Mucosa of descending colon (tissue), 3 donors: Measurements from ENCODE around the gene SEC11C. TPM values are rescaled to one million over a fixed set of nuclear protein-coding genes. Genes with fewer than 3 reads are reported as not detected.

Experiments used
- ATAC-seq: fragments of 200-7000 bp; cut with Tn5 transposase; one replicate; pipeline ENCODE4 v1.9.1; 2020; ENCODE audit warnings: mild to moderate bottlenecking, moderate library complexity
- DNase-seq, 3 donors: peaks; one replicate each; pipeline ENCODE4 v3.0.0-alpha.2; 2020
- H3K36me3 ChIP-seq: fragments of 200-600 bp; one replicate; pipeline ENCODE4 v1.8.0; 2021; ENCODE audit warnings: low read depth, mild to moderate bottlenecking
- H3K4me1 ChIP-seq: fragments of 200-600 bp; one replicate; pipeline ENCODE4 v1.8.0; 2021; ENCODE audit warnings: low read depth, mild to moderate bottlenecking
- H3K4me3 ChIP-seq: fragments of 200-600 bp; one replicate; pipeline ENCODE4 v1.8.0; 2021; ENCODE audit warnings: mild to moderate bottlenecking
- H3K9me3 ChIP-seq: fragments of 200-600 bp; one replicate; pipeline ENCODE4 v1.8.0; 2021; ENCODE audit warnings: mild to moderate bottlenecking
- CTCF ChIP-seq: fragments of 200-600 bp; IDR thresholded peaks from one replicate; pipeline ENCODE4 v1.8.0; 2022; ENCODE audit warnings: antibody characterized with exemption, mild to moderate bottlenecking
- intact Hi-C, 2 donors: fragments of 100-400 bp; cut with DNase I in 1 of 2; cut with micrococcal nuclease in 1 of 2; formaldehyde crosslinking; loops; one replicate each; pipeline versions ENCODE4 v1.11.0 to v1.11.1; 2022; cut with DNase I, micrococcal nuclease
- total RNA-seq, 3 donors: library from RNA; stranded (reverse); fragmentation: NEBNext Ultra II Directional in 2 of 3; extraction: Animal tissue kit (Norgen Biotek cat#: 25700) in 2 of 3; gene quantifications; one replicate each; pipeline versions ENCODE4 v1.2.1 to v1.2.4, GENCODE V29; 2021 to 2023
- donor health status: DM: no; HTN: no; CAD: no; lungs with moderate emphysema.
- donor health status: DM: no; HTN: no; CAD: no.
- donor health status: DM: no; HTN: yes; CAD: no.

SEC11C gene
- total RNA-seq, 3 donors from 2014 or later = 41.5 to 68.9 (median 52.7) TPM

GRCh38 chr18:59197636-59198035 is 58.0 kb downstream of the SEC11C start:
- H3K4me1 ChIP-seq = no peaks in the 10 kb centered on the region

DNA sequence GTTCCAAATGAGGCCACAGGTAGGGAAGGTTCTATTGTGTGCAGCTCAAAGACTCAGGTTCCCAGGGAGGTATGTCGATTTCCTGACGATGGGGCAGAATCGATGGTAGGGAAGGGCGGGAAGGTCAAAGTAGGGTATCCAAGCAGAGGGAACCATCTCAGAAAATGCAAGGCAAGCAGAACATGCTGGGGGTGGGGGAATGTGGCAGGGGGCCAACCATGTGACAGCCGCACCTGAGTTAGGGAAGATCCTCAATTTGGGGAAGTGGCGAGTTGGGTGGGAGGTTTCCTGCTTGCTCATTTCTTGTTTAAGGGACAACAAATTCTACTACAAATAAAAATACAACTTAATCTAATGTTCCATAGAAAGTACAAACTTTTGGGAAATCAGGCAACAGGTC is 58.5 kb downstream of the SEC11C start:
- no peak for TF ChIP-seq CTCF
- ATAC-seq (no peak), DNase-seq (no peak)
- H3K4me3 ChIP-seq = no peak overlapping the region
- H3K36me3 ChIP-seq = no peaks in the 10 kb centered on the region
- no peaks in the 10 kb centered on the region for H3K4me1 ChIP-seq
- intact Hi-C loops = no loop called here
- no peaks in the 10 kb centered on the region for H3K9me3 ChIP-seq

More at GRCh38 chr18:59197636-59198035, 58.0 kb downstream of the SEC11C start:
- H3K4me3 ChIP-seq = no peak overlapping the region
- intact Hi-C loops = no loop called here
- ATAC-seq (no peak), DNase-seq (no peak)
- TF ChIP-seq CTCF = no peak
- H3K36me3 ChIP-seq = no peaks in the 10 kb centered on the region
- no peaks in the 10 kb centered on the region for H3K9me3 ChIP-seq

GRCh38 chr18:59200787-59201186 is 61.1 kb downstream of the SEC11C start:
- H3K9me3 ChIP-seq = no peaks in the 10 kb centered on the region
- TF ChIP-seq CTCF = no peak
- H3K36me3 ChIP-seq = no peaks in the 10 kb centered on the region
- no peaks in the 10 kb centered on the region for H3K4me1 ChIP-seq
- intact Hi-C loops = no loop called here
- DNase-seq (no peak), ATAC-seq (no peak)
- no peak overlapping the region for H3K4me3 ChIP-seq

- Histone ChIP-seq H3K4me1 (no peaks in the 10 kb centered on the region), H3K9me3 (no peaks in the 10 kb centered on the region), H3K36me3 (no peaks in the 10 kb centered on the region), H3K4me3 (no peak overlapping the region)
- DNase-seq = no peak
- intact Hi-C loops = no loop called here
- no peak for ATAC-seq
- no peak for TF ChIP-seq CTCF
Measured at GRCh38 chr18:59202258-59202820, 62.7 kb downstream of the SEC11C start.

GRCh38 chr18:59207506-59207905 is 67.8 kb downstream of the SEC11C start:
- DNase-seq (no peak), ATAC-seq (no peak)
- Histone ChIP-seq H3K4me1 (no peaks in the 10 kb centered on the region), H3K4me3 (no peak overlapping the region), H3K36me3 (no peaks in the 10 kb centered on the region), H3K9me3 (no peaks in the 10 kb centered on the region)
- TF ChIP-seq CTCF = no peak
- intact Hi-C loops = no loop called here

Other genes with a start within 250 kb of the SEC11C start
- 1 to 10 TPM in 1 of 3 donors, not detected in 2; 1.4 TPM for gene GRP, start 80.3 kb downstream of the SEC11C start, total RNA-seq
- gene RAX, start 133.6 kb downstream of the SEC11C start, total RNA-seq = not detected
- not detected for gene CPLX4, start 178.8 kb downstream of the SEC11C start, total RNA-seq
- gene LMAN1, start 219.4 kb downstream of the SEC11C start, total RNA-seq = 10 to 100 TPM; 42.7 to 54.1 (median 48.5) TPM